Endothelial cell of umbilical vein (primary cell): ENCODE data around the gene RPS14. TPM values are rescaled to one million over a fixed set of nuclear protein-coding genes. Genes with fewer than 3 reads are reported as not detected.

Source experiments
- BruUV-seq: library from RNA; stranded (reverse); fragments of 400-500 nt; replicated peaks from 2 replicates; lab custom pipeline; 2021; lab: Mats Ljungman, UMichigan
- CTCF ChIA-PET: fragments of 300-600, 350-600 bp; sonication (Branson Sonifier 250); formaldehyde crosslinking; loops from one replicate; lab custom pipeline; 2021; ENCODE audit warnings: antibody characterized with exemption, inconsistent platforms; lab: Charles Lee
- POLR2A ChIA-PET: fragments of 300-600, 350-600 bp; sonication (Branson Sonifier 250); formaldehyde crosslinking; loops from one replicate; lab custom pipeline; 2021; ENCODE audit warnings: antibody characterized with exemption, inconsistent platforms; lab: Charles Lee
- DNase-seq: peaks from one replicate; pipeline ENCODE4 v3.0.0-alpha.2; 2011; ENCODE audit warnings: low read depth, low spot score
- FAIRE-seq: peaks from 2 replicates; lab custom pipeline; 2011; peaks lifted over from hg19 to GRCh38; lab: Jason Lieb, UNC
- H2AFZ ChIP-seq: 2 replicates; pipeline ENCODE4 v1.6.0; 2012; ENCODE audit warnings: low read depth, low read length, control low read depth, inconsistent platforms
- H3K27ac ChIP-seq: 2 replicates; pipeline ENCODE4 v1.5.1; 2011; ENCODE audit warnings: low read depth, mild to moderate bottlenecking, control low read depth, low read length, moderate library complexity; ENCODE audit not compliant: insufficient read depth
- H3K27me3 ChIP-seq, 2 experiments: 2 replicates each; pipeline versions ENCODE4 v1.6.0 to v1.6.1; 2011; ENCODE audit warnings: low read length in 2 of 2, mixed read lengths in 1 of 2; ENCODE audit not compliant: control insufficient read depth in 2 of 2, insufficient read depth in 2 of 2
- H3K36me3 ChIP-seq, 2 experiments: 2 replicates in 1 of 2; 3 replicates in 1 of 2; pipeline ENCODE4 v1.5.1; 2011; ENCODE audit warnings: low read length in 2 of 2, mild to moderate bottlenecking in 1 of 2, moderate library complexity in 1 of 2; ENCODE audit not compliant: control insufficient read depth in 2 of 2, insufficient read depth in 2 of 2; ENCODE audit errors: extremely low read depth in 1 of 2
- H3K4me1 ChIP-seq: 3 replicates; pipeline ENCODE4 v1.5.1; 2011; ENCODE audit warnings: mild to moderate bottlenecking, low read length; ENCODE audit not compliant: control insufficient read depth, insufficient read depth; ENCODE audit errors: extremely low read depth
- H3K4me2 ChIP-seq: 2 replicates; pipeline ENCODE4 v1.6.1; 2011; ENCODE audit warnings: low read length, control low read depth, mixed read lengths; ENCODE audit not compliant: insufficient read depth
- H3K4me3 ChIP-seq, 3 experiments: fragments of 200-600 bp in 1 of 3; sonication (generic), shearing (Covaris generic) in 1 of 3; replicated peaks in 1 of 3; 2 replicates each; pipeline ENCODE4 v1.5.1; 2011 to 2016; ENCODE audit warnings: control low read depth in 3 of 3, low read length in 3 of 3, mild to moderate bottlenecking in 2 of 3, inconsistent platforms in 1 of 3, low read depth in 1 of 3, moderate library complexity in 1 of 3; ENCODE audit not compliant: insufficient read depth in 1 of 3
- H3K79me2 ChIP-seq: 2 replicates; pipeline ENCODE4 v1.6.0; 2012; ENCODE audit warnings: low read length, inconsistent platforms; ENCODE audit not compliant: control insufficient read depth, insufficient read depth
- H3K9ac ChIP-seq: replicated peaks from 2 replicates; pipeline ENCODE3; 2011; ENCODE audit warnings: low read length, control low read depth; ENCODE audit not compliant: insufficient read depth; ENCODE audit errors: extremely low read depth
- H3K9me1 ChIP-seq: replicated peaks from 3 replicates; pipeline ENCODE4 v1.6.0; 2011; ENCODE audit warnings: mild to moderate bottlenecking, low read length; ENCODE audit not compliant: control insufficient read depth, insufficient read depth; ENCODE audit errors: extremely low read depth
- H3K9me3 ChIP-seq: replicated peaks from 2 replicates; pipeline ENCODE4 v1.5.1; 2012; ENCODE audit warnings: low read length, inconsistent platforms; ENCODE audit not compliant: control insufficient read depth, insufficient read depth
- H4K20me1 ChIP-seq: replicated peaks from 2 replicates; pipeline ENCODE3; 2011; ENCODE audit warnings: mild to moderate bottlenecking, low read length; ENCODE audit not compliant: control insufficient read depth, insufficient read depth; ENCODE audit errors: extremely low read depth
- CTCF ChIP-seq, 2 donors: IDR thresholded peaks; 1 replicate in 1 of 2; 2 replicates in 1 of 2; pipeline ENCODE4 v1.5.1; 2011; ENCODE audit warnings: low read length in 2 of 2, mild to moderate bottlenecking in 2 of 2, moderate library complexity in 2 of 2, control low read depth in 1 of 2, inconsistent platforms in 1 of 2, low read depth in 1 of 2; ENCODE audit not compliant: insufficient read depth in 1 of 2; ENCODE audit errors: extremely low read depth in 1 of 2
- EZH2 ChIP-seq: IDR thresholded peaks from 2 replicates; pipeline ENCODE4 v1.6.1; 2012; ENCODE audit warnings: borderline replicate concordance, low read depth, mild to moderate bottlenecking, moderate library complexity, low read length, inconsistent platforms; ENCODE audit not compliant: severe bottlenecking
- FOS ChIP-seq: IDR thresholded peaks from 2 replicates; pipeline ENCODE4 v1.6.1; 2011; ENCODE audit warnings: mild to moderate bottlenecking, low read length, moderate library complexity, borderline replicate concordance; ENCODE audit not compliant: insufficient read depth
- GATA2 ChIP-seq: IDR thresholded peaks from 2 replicates; pipeline ENCODE4 v1.7.0; 2011; ENCODE audit warnings: low read depth, mild to moderate bottlenecking, moderate library complexity, mixed read lengths, low read length; ENCODE audit not compliant: insufficient read length, insufficient read depth
- MYC ChIP-seq: IDR thresholded peaks from one replicate; pipeline ENCODE4 v1.6.1; 2011; ENCODE audit warnings: mild to moderate bottlenecking, low read depth, low read length
- POLR2A ChIP-seq: IDR thresholded peaks from 2 replicates; pipeline ENCODE4 v1.6.1; 2012; ENCODE audit warnings: low read depth, mild to moderate bottlenecking, control low read depth, low read length
- dilution Hi-C: fragments of 300-500 bp; cut with MboI; formaldehyde crosslinking; loops from one replicate; pipeline ENCODE4 v1.15.0; 2019; ENCODE audit warnings: low sequenced_read_pairs; ENCODE audit not compliant: extremely low pct_ligation_motif_present
- intact Hi-C: fragments of 100-400 bp; cut with micrococcal nuclease; formaldehyde crosslinking; loops from one replicate; pipeline ENCODE4 v1.10.0; 2022
- polyA plus RNA-seq, 4 experiments: library from polyadenylated mRNA; depleted of rRNA in 3 of 4; stranded (reverse) in 3 of 4; unstranded in 1 of 4; fragments of >200 nt; gene quantifications; 2 replicates each; pipeline versions ENCODE4 v1.2.1 to v1.2.3, GENCODE V29; 2011 to 2012; ENCODE audit warnings: missing spikeins in 1 of 4
- total RNA-seq: library from RNA; stranded (reverse); gene quantifications from 2 replicates; pipeline ENCODE4 v1.2.3, GENCODE V29; 2021

RPS14 gene
- total and polyA plus RNA-seq, 2 donors (not counting 3 experiments of a cell fraction or from before 2014, with no cell fraction given) = 1,852 to 5,521 TPM

GRCh38 chr5:150393096-150393645 is 56.4 kb downstream of the RPS14 start:
- dilution Hi-C loops = no loop called here
- Histone ChIP-seq H3K27ac (no peak overlapping the region), H3K4me3 (no peak overlapping the region), H4K20me1 (no peaks in the 10 kb centered on the region), H3K9me1 (no peaks in the 10 kb centered on the region), H2AFZ (no peak overlapping the region), H3K36me3 (peaks cover 5 to 46% of the 10 kb centered on the region in 2 experiments), H3K79me2 (no peaks in the 10 kb centered on the region), H3K4me1 (no peaks in the 10 kb centered on the region), H3K27me3 (no peaks in the 10 kb centered on the region), H3K9me3 (no peaks in the 10 kb centered on the region), H3K4me2 (no peak overlapping the region), H3K9ac (no peak overlapping the region)
- CTCF ChIA-PET = interaction anchor here (1.0 kb wide), 1 partner anchor 43 kb away, joined by 3 read pairs; no protein-coding TSS in a partner anchor
- intact Hi-C loops = no loop called here
- DNase-seq (no peak), FAIRE-seq (no peak)
- TF ChIP-seq FOS = no peak
- no peak for TF ChIP-seq POLR2A
- TF ChIP-seq MYC = no peak
- no peak for TF ChIP-seq EZH2
- no peak for TF ChIP-seq CTCF (IDR thresholded peaks at IDR 0.05; ENCODE audit: extremely low read depth in 1 of 2, insufficient read depth in 1 of 2, low read depth in 1 of 2, low read length in 2 of 2)
- no peak for TF ChIP-seq GATA2
- POLR2A ChIA-PET = no interaction called here
- BruUV-seq = no TSS peak
